Kidney epithelial cell (primary cell): ENCODE results near the gene KIF18B. TPM values are rescaled to one million over a fixed set of nuclear protein-coding genes. Genes with fewer than 3 reads are reported as not detected.

Experiments
- DNase-seq: peaks from one replicate; pipeline ENCODE4 v3.0.0-alpha.2; 2010; ENCODE audit warnings: low read depth
- H3K27me3 ChIP-seq: 2 replicates; pipeline ENCODE4 v1.6.0; 2011; ENCODE audit warnings: low read length; ENCODE audit not compliant: control insufficient read depth, insufficient read depth
- H3K36me3 ChIP-seq: 2 replicates; pipeline ENCODE4 v1.5.1; 2011; ENCODE audit warnings: low read length; ENCODE audit not compliant: control insufficient read depth, insufficient read depth
- H3K4me3 ChIP-seq: 2 replicates; pipeline ENCODE4 v1.5.1; 2011; ENCODE audit warnings: low read depth, mild to moderate bottlenecking, control low read depth, low read length
- CTCF ChIP-seq: IDR thresholded peaks from 2 replicates; pipeline ENCODE4 v1.5.1; 2011; ENCODE audit warnings: mild to moderate bottlenecking, moderate library complexity, low read length, control low read depth, inconsistent platforms; ENCODE audit not compliant: insufficient read depth, poor library complexity, severe bottlenecking
- total RNA-seq: library from RNA; depleted of rRNA; stranded (reverse); fragments of >200 nt; gene quantifications from 2 replicates; pipeline ENCODE4 v1.2.3, GENCODE V29; 2015

KIF18B gene
- total RNA-seq, 1 donor from 2014 or later, result 1.4 TPM

GRCh38 chr17:44904001-44904984 is 43.3 kb downstream of the KIF18B start:
- no peak for TF ChIP-seq CTCF
- DNase-seq, result no peak

GRCh38 chr17:44903012-44903685 is 44.4 kb downstream of the KIF18B start:
- no peak for TF ChIP-seq CTCF
- H3K27me3 ChIP-seq, result no peaks in the 10 kb centered on the region
- no peaks in the 10 kb centered on the region for H3K36me3 ChIP-seq
- no peak for DNase-seq
- H3K4me3 ChIP-seq, result no peak overlapping the region

More at GRCh38 chr17:44904001-44904984, 43.3 kb downstream of the KIF18B start:
- Histone ChIP-seq H3K4me3 (no peak overlapping the region), H3K27me3 (no peaks in the 10 kb centered on the region), H3K36me3 (no peaks in the 10 kb centered on the region)

GRCh38 chr17:44902135-44902760 is 45.3 kb downstream of the KIF18B start:
- Histone ChIP-seq H3K4me3 (no peak overlapping the region), H3K27me3 (no peaks in the 10 kb centered on the region), H3K36me3 (no peaks in the 10 kb centered on the region)
- no peak for TF ChIP-seq CTCF
- no peak for DNase-seq

GRCh38 chr17:44901411-44901921 is 46.1 kb downstream of the KIF18B start:
- Histone ChIP-seq H3K36me3 (no peaks in the 10 kb centered on the region), H3K4me3 (no peak overlapping the region), H3K27me3 (no peaks in the 10 kb centered on the region)
- peak; percentile 19 for TF ChIP-seq CTCF
- DNase-seq, result no peak

GRCh38 chr17:44900894-44901293 is 46.7 kb downstream of the KIF18B start:
- TF ChIP-seq CTCF, result no peak
- Histone ChIP-seq H3K4me3 (no peak overlapping the region), H3K27me3 (no peaks in the 10 kb centered on the region), H3K36me3 (no peaks in the 10 kb centered on the region)
- no peak for DNase-seq
